Activated CD8-positive, alpha-beta T cell treated with anti-CD3 and anti-CD28 coated beads for 36 hours (primary cell): ENCODE measurements around the gene SCN8A. TPM values are rescaled to one million over a fixed set of nuclear protein-coding genes. Genes with fewer than 3 reads are reported as not detected.

Source experiments
- ATAC-seq: fragments of 200-7000 bp; cut with Tn5 transposase; one replicate; pipeline ENCODE4 v1.10.0; 2021; ENCODE audit warnings: mild to moderate bottlenecking, moderate library complexity
- CTCF ChIA-PET: fragments of 350-600 bp; sonication (Branson Sonifier 250); formaldehyde crosslinking; loops from one replicate; lab custom pipeline; 2021; ENCODE audit warnings: antibody characterized with exemption; lab: Charles Lee
- POLR2A ChIA-PET: fragments of 350-600 bp; sonication (Branson Sonifier 250); formaldehyde crosslinking; loops from one replicate; lab custom pipeline; 2021; ENCODE audit warnings: antibody characterized with exemption; lab: Charles Lee
- DNase-seq: peaks from one replicate; pipeline ENCODE4 v3.0.0-alpha.2; 2020
- H3K27ac Mint-ChIP-seq: one replicate; pipeline ENCODE4 v1.8.0; 2021; ENCODE audit warnings: mild to moderate bottlenecking, mixed read lengths
- H3K27me3 Mint-ChIP-seq: one replicate; pipeline ENCODE4 v1.8.0; 2021; ENCODE audit warnings: mixed read lengths
- H3K36me3 Mint-ChIP-seq: one replicate; pipeline ENCODE4 v1.8.0; 2021; ENCODE audit warnings: low read depth, mixed read lengths
- H3K4me1 Mint-ChIP-seq: one replicate; pipeline ENCODE4 v1.8.0; 2021; ENCODE audit warnings: low read depth, mixed read lengths
- H3K4me3 Mint-ChIP-seq: one replicate; pipeline ENCODE4 v1.8.0; 2021; ENCODE audit warnings: mild to moderate bottlenecking, moderate library complexity, mixed read lengths
- H3K9me3 Mint-ChIP-seq: one replicate; pipeline ENCODE4 v1.8.0; 2021; ENCODE audit warnings: mixed read lengths
- intact Hi-C: fragments of 100-400 bp; cut with micrococcal nuclease; formaldehyde crosslinking; loops from one replicate; pipeline ENCODE4 v1.10.0; 2022
- total RNA-seq, 2 experiments: library from RNA; stranded (reverse); gene quantifications; one replicate each; pipeline ENCODE4 v1.2.3, GENCODE V29; 2021
- TF ChIP-seq, protein P1 (sequence below): fragments of 200-600 bp; IDR thresholded peaks from one replicate; pipeline ENCODE4 v1.8.0; 2022; ENCODE audit warnings: antibody characterized with exemption, mild to moderate bottlenecking

Gene SCN8A
- total RNA-seq, 2 experiments from 2014 or later: 0.77 to 0.78 TPM

DNA sequence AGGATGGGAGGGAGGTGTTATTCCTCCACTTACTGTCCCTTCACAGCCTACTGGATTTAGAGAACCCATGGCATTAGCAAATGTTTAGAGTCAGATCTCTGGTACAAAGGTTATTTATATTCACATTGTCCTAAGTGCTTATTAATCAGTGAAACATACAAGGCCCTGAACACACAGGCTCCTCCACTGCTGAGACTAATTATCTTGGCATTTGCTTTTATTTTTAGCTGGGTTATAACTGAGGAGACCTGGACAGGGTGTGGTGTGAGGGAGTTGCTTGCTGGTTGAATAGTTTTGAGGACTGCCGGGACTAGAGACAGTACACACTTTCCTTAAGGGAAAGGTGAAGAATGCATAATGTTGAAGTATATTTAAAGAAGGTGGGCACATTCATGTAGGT lies 180.0 kb downstream of the SCN8A start:
- H3K36me3 Mint-ChIP-seq: no peaks in the 10 kb centered on the region
- ATAC-seq: no peak
- H3K27ac Mint-ChIP-seq: no peak overlapping the region
- TF ChIP-seq, protein P1, sequence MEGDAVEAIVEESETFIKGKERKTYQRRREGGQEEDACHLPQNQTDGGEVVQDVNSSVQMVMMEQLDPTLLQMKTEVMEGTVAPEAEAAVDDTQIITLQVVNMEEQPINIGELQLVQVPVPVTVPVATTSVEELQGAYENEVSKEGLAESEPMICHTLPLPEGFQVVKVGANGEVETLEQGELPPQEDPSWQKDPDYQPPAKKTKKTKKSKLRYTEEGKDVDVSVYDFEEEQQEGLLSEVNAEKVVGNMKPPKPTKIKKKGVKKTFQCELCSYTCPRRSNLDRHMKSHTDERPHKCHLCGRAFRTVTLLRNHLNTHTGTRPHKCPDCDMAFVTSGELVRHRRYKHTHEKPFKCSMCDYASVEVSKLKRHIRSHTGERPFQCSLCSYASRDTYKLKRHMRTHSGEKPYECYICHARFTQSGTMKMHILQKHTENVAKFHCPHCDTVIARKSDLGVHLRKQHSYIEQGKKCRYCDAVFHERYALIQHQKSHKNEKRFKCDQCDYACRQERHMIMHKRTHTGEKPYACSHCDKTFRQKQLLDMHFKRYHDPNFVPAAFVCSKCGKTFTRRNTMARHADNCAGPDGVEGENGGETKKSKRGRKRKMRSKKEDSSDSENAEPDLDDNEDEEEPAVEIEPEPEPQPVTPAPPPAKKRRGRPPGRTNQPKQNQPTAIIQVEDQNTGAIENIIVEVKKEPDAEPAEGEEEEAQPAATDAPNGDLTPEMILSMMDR: no peak
- no peaks in the 10 kb centered on the region for H3K27me3 Mint-ChIP-seq
- CTCF ChIA-PET: interaction anchor here (0.7 kb wide), 1 partner anchor 36 kb away, joined by 4 read pairs; no protein-coding TSS in a partner anchor
- intact Hi-C loops: no loop called here
- peaks cover 3% of the 10 kb centered on the region for H3K4me1 Mint-ChIP-seq
- H3K4me3 Mint-ChIP-seq: no peak overlapping the region
- no peak for DNase-seq
- POLR2A ChIA-PET: no interaction called here
- H3K9me3 Mint-ChIP-seq: no peaks in the 10 kb centered on the region

DNA sequence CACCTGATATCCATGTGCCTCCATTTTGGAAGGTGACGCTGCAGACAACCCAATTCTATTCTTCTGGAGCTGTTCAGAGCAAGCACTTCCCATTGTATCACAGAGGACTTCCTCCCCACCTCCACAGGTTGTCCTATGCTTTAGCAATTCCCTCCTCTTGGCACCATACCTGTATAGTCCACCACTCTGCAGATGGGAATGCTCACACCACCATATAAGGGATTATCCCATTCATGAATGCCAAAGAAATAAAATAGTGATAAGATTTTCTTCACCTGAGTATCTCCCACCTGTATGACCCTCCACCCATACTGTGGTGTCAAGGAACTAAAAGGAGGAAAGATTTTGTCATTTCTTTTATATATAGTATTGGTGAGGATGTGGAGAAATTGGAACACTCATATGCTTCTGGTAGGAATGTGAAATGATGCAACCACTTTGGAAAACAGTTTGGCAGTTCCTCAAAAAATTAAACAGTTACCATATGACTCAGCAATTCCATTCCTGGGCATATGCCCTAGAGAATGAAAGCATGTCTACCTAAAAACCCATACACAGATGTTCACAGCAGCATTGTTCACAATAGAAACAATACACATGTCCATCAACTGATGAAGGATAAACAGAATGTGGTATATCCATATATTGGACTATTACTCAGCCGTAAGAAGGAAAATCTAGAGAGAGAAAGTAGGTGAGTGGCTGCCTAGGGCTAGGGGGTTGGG lies 182.3 kb downstream of the SCN8A start:
- ATAC-seq (no peak), DNase-seq (no peak)
- Mint-ChIP-seq H3K27me3 (no peaks in the 10 kb centered on the region), H3K4me1 (no peaks in the 10 kb centered on the region), H3K27ac (no peak overlapping the region), H3K36me3 (no peaks in the 10 kb centered on the region), H3K9me3 (no peaks in the 10 kb centered on the region), H3K4me3 (no peak overlapping the region)
- intact Hi-C loops: no loop called here
- TF ChIP-seq, protein P1: no peak
- POLR2A ChIA-PET: no interaction called here
- CTCF ChIA-PET: no interaction called here

DNA sequence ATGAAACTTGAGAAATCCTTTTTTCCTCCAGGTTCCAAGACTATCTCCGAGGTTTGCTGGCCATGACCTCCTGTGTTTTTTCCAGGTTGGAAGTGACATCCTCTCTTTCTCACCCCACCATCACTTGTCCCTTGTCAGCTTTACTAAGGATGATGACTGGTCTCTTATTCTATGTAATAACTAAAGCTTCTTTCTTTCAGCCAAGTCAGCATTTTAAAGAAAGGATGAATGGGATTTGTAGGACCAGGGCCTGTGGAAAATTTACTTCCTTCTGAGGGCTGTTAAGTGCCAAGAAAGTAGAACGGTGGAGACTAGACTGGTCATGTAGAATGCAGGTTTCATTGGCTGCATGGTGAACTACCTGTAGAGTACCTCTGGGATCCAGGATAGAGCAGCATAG lies 183.9 kb downstream of the SCN8A start:
- H3K27me3 Mint-ChIP-seq: peaks cover 2% of the 10 kb centered on the region
- H3K36me3 Mint-ChIP-seq: no peaks in the 10 kb centered on the region
- DNase-seq: no peak
- no peaks in the 10 kb centered on the region for H3K9me3 Mint-ChIP-seq
- ChIA-PET CTCF (no interaction called here), POLR2A (no interaction called here)
- no peak overlapping the region for H3K4me3 Mint-ChIP-seq
- ATAC-seq: no peak
- H3K4me1 Mint-ChIP-seq: peaks cover 7% of the 10 kb centered on the region
- intact Hi-C loops: no loop called here
- TF ChIP-seq, protein P1: no peak
- H3K27ac Mint-ChIP-seq: no peak overlapping the region

DNA sequence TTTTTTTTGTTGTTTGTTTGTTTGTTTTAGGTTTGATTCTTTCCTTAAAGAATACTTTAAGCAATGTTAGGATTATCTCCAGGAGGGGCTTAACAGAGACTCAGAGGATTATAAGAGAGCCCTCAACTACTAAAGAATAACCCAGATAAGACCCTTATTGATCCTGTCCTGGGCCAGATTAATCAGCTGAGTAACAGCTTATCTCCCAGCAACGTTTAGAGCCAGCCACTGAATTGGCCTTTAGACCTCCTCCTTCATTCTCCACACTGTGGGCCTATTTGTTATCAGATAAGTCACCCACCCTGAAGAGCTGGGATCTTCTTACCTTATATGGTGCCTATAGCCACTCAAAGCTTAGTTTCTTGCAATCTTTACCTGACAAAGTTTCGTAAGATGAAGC lies 186.4 kb downstream of the SCN8A start:
- no peak overlapping the region for H3K4me3 Mint-ChIP-seq
- peaks cover 2% of the 10 kb centered on the region for H3K27me3 Mint-ChIP-seq
- ChIA-PET CTCF (no interaction called here), POLR2A (no interaction called here)
- H3K36me3 Mint-ChIP-seq: no peaks in the 10 kb centered on the region
- H3K9me3 Mint-ChIP-seq: no peaks in the 10 kb centered on the region
- intact Hi-C loops: no loop called here
- ATAC-seq (no peak), DNase-seq (no peak)
- H3K4me1 Mint-ChIP-seq: peaks cover 21% of the 10 kb centered on the region
- TF ChIP-seq, protein P1: no peak
- H3K27ac Mint-ChIP-seq: no peak overlapping the region

DNA sequence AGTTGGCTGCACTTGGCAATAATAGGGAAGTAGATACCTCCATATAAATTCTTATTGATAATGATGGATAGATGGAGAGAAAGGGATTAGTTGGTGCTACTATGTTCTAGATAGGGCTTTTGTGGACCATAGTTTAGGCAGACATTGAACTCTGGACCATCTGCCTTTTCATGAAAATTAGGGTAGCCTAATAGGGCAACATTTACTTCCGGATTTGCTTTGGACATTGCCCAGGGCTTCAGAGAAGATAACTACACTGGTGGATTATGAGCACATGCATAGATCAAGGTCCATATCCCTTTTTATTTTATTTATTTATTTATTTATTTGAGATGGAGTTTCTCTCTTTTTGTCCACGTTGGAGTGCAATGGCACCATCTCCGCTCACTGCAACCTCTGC lies 186.9 kb downstream of the SCN8A start:
- POLR2A ChIA-PET: no interaction called here
- no peaks in the 10 kb centered on the region for H3K36me3 Mint-ChIP-seq
- H3K27me3 Mint-ChIP-seq: peaks cover 2% of the 10 kb centered on the region
- no peaks in the 10 kb centered on the region for H3K9me3 Mint-ChIP-seq
- ATAC-seq (no peak), DNase-seq (no peak)
- no peak overlapping the region for H3K27ac Mint-ChIP-seq
- no peak overlapping the region for H3K4me3 Mint-ChIP-seq
- TF ChIP-seq, protein P1: no peak
- CTCF ChIA-PET: no interaction called here
- H3K4me1 Mint-ChIP-seq: peaks cover 21% of the 10 kb centered on the region
- intact Hi-C loops: no loop called here
